8988T (cell line): Measurements from ENCODE around the gene MMGT1.
"Not testable (repeated sequence)": the region's sequence is repeated elsewhere in the genome, so short reads cannot be mapped to it uniquely, and the experiment has no call there.

Experiments used
- DNase-seq: peaks from one replicate; pipeline ENCODE4 v3.0.0; 2011

MMGT1 gene

DNA sequence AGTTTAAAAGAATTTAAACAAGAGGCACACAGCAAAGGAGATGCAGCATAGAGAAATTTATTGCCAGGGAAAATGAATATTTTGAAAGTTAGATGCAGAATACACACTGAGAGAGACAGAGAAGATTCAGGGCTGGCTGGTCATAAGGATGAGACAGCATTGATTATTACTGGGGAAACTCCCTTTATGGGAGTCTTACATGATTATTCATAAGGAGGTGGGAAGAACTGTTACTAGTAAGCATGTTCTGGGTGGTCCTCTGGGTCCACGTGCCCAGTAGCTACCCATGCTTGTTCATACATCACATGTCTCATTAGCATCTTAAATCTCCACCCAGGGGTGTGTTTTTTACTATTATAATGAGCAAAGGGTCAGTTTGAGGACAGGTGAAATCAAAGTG lies 53.3 kb downstream of the MMGT1 start:
- not testable (repeated sequence) for DNase-seq

DNA sequence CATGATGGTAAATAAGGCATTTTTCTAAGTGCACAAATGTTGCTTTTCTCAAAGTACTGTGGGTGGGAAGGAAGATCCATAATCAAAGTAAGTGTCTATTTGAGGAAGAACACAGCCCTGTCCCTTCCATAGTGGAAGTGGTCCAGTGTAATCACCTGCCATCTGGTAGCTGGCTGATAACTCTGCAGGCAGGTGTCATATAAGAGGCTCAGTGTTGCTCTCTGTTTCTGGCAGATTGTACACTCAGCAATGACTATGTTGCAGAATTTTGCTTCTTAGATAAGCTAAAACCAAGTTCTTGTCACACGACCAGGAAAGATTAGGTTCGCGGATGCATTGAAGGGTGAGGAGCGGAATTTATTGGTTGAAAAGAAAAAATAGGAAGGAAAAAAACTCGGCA lies 59.4 kb downstream of the MMGT1 start:
- DNase-seq: no peak
